H1 (cell line): ENCODE measurements around the gene PRR30. TPM values are rescaled to one million over a fixed set of nuclear protein-coding genes. Genes with fewer than 3 reads are reported as not detected.

Source experiments
- CTCF ChIA-PET: fragments of 300-600 bp; sonication (Branson Sonifier 250); formaldehyde crosslinking; loops from one replicate; lab custom pipeline; 2021; ENCODE audit not compliant: partially characterized antibody; lab: Charles Lee
- POLR2A ChIA-PET: fragments of 300-600 bp; sonication (Branson Sonifier 250); formaldehyde crosslinking; loops from one replicate; lab custom pipeline; 2021; ENCODE audit warnings: inconsistent platforms; ENCODE audit not compliant: partially characterized antibody; lab: Charles Lee
- DNase-seq, 2 experiments: peaks; one replicate each; pipeline versions ENCODE4 v3.0.0 to v3.0.0-alpha.2; 2010 to 2022; ENCODE audit warnings: low spot score in 2 of 2, low read depth in 1 of 2, mixed read lengths in 1 of 2
- FAIRE-seq: peaks from 2 replicates; lab custom pipeline; 2011; peaks lifted over from hg19 to GRCh38; lab: Jason Lieb, UNC
- H2AFZ ChIP-seq: 2 replicates; pipeline ENCODE4 v1.8.1; 2012; ENCODE audit warnings: low read length, inconsistent platforms
- H2AK5ac ChIP-seq: 2 replicates; pipeline ENCODE4 v1.6.1; 2013; ENCODE audit warnings: low read depth, low read length
- H2BK120ac ChIP-seq: replicated peaks from 2 replicates; pipeline ENCODE3; 2013; ENCODE audit warnings: low read depth, low read length, inconsistent platforms
- H2BK12ac ChIP-seq: 2 replicates; pipeline ENCODE4 v1.6.1; 2013; ENCODE audit warnings: low read depth, low read length
- H2BK15ac ChIP-seq: 2 replicates; pipeline ENCODE4 v1.6.1; 2013; ENCODE audit warnings: low read length
- H2BK20ac ChIP-seq: 2 replicates; pipeline ENCODE4 v1.6.1; 2013; ENCODE audit warnings: low read length
- H2BK5ac ChIP-seq: 2 replicates; pipeline ENCODE4 v1.6.1; 2013; ENCODE audit warnings: low read depth, low read length
- H3K14ac ChIP-seq: 2 replicates; pipeline ENCODE4 v1.6.1; 2013; ENCODE audit warnings: inconsistent platforms; ENCODE audit not compliant: insufficient read length
- H3K18ac ChIP-seq: 2 replicates; pipeline ENCODE4 v1.6.1; 2013; ENCODE audit warnings: low read length; ENCODE audit errors: extremely low read depth
- H3K23ac ChIP-seq: 2 replicates; pipeline ENCODE4 v1.6.1; 2013; ENCODE audit warnings: inconsistent platforms; ENCODE audit not compliant: insufficient read length
- H3K23me2 ChIP-seq: 2 replicates; pipeline ENCODE4 v1.6.1; 2013; ENCODE audit warnings: low read depth, low read length
- H3K27ac ChIP-seq: 2 replicates; pipeline ENCODE4 v1.6.1; 2011; ENCODE audit warnings: low read depth, low read length, inconsistent platforms
- H3K27me3 ChIP-seq, 4 experiments: replicated peaks in 1 of 4; 1 replicate in 1 of 4; 2 replicates in 3 of 4; pipeline versions ENCODE4 v1.6.1 to v1.8.1; 2011 to 2013; ENCODE audit warnings: low read length in 3 of 4, mild to moderate bottlenecking in 3 of 4, inconsistent platforms in 2 of 4, mixed read lengths in 2 of 4, moderate library complexity in 1 of 4; ENCODE audit not compliant: control insufficient read depth in 3 of 4, insufficient read depth in 3 of 4; ENCODE audit errors: extremely low read depth in 1 of 4
- H3K36me3 ChIP-seq, 4 experiments: 2 replicates each; pipeline versions ENCODE4 v1.6.1 to v1.8.1; 2011 to 2013; ENCODE audit warnings: mild to moderate bottlenecking in 4 of 4, low read length in 3 of 4, moderate library complexity in 2 of 4, control low read depth in 1 of 4, inconsistent platforms in 1 of 4; ENCODE audit not compliant: insufficient read depth in 4 of 4, control insufficient read depth in 2 of 4
- H3K4ac ChIP-seq: replicated peaks from 2 replicates; pipeline ENCODE3; 2013; ENCODE audit warnings: low read length, low read depth, mixed read lengths, inconsistent platforms; ENCODE audit not compliant: insufficient read length
- H3K4me1 ChIP-seq, 4 experiments: replicated peaks in 1 of 4; 1 replicate in 1 of 4; 2 replicates in 3 of 4; pipeline versions ENCODE4 v1.6.1 to v1.8.1; 2011 to 2013; ENCODE audit warnings: low read length in 3 of 4, inconsistent platforms in 2 of 4, mixed read lengths in 1 of 4; ENCODE audit not compliant: insufficient read depth in 4 of 4, control insufficient read depth in 3 of 4
- H3K4me2 ChIP-seq, 2 experiments: 2 replicates each; pipeline versions ENCODE4 v1.6.1 to v1.8.1; 2011 to 2013; ENCODE audit warnings: low read depth in 2 of 2, low read length in 2 of 2, control low read depth in 1 of 2, inconsistent platforms in 1 of 2, mild to moderate bottlenecking in 1 of 2; ENCODE audit not compliant: insufficient read depth in 1 of 2
- H3K4me3 ChIP-seq, 4 experiments: fragments of 200-600, 300-600 bp in 1 of 4; sonication (generic), shearing (Covaris generic), sonication (Bioruptor Twin) in 1 of 4; 2 replicates each; pipeline versions ENCODE4 v1.5.1 to v1.8.1; 2011 to 2016; ENCODE audit warnings: low read length in 4 of 4, low read depth in 3 of 4, control low read depth in 2 of 4, inconsistent platforms in 2 of 4, mild to moderate bottlenecking in 2 of 4, mixed read lengths in 1 of 4, moderate library complexity in 1 of 4; ENCODE audit not compliant: insufficient read depth in 2 of 4; ENCODE audit errors: extremely low read depth in 1 of 4
- H3K56ac ChIP-seq: replicated peaks from 2 replicates; pipeline ENCODE3; 2013; ENCODE audit warnings: low read depth, mild to moderate bottlenecking, mixed read lengths, low read length, inconsistent platforms; ENCODE audit not compliant: insufficient read length
- H3K79me1 ChIP-seq: 2 replicates; pipeline ENCODE4 v1.6.1; 2013; ENCODE audit warnings: low read depth, low read length, control low read depth
- H3K79me2 ChIP-seq, 2 experiments: 2 replicates each; pipeline versions ENCODE4 v1.6.1 to v1.8.1; 2012 to 2013; ENCODE audit warnings: low read length in 2 of 2, mild to moderate bottlenecking in 2 of 2, inconsistent platforms in 1 of 2; ENCODE audit not compliant: insufficient read depth in 2 of 2, control insufficient read depth in 1 of 2
- H3K9ac ChIP-seq, 4 experiments: replicated peaks in 1 of 4; 1 replicate in 1 of 4; 2 replicates in 3 of 4; pipeline versions ENCODE4 v1.6.1 to v1.8.1; 2011 to 2013; ENCODE audit warnings: low read depth in 3 of 4, low read length in 3 of 4, control low read depth in 2 of 4, mild to moderate bottlenecking in 2 of 4, moderate library complexity in 2 of 4, inconsistent platforms in 1 of 4; ENCODE audit errors: extremely low read depth in 1 of 4
- H3K9me3 ChIP-seq, 2 experiments: 2 replicates each; pipeline versions ENCODE4 v1.6.1 to v1.8.1; 2012 to 2013; ENCODE audit warnings: mild to moderate bottlenecking in 2 of 2, moderate library complexity in 2 of 2, control low read depth in 1 of 2, inconsistent platforms in 1 of 2, low read depth in 1 of 2, low read length in 1 of 2, mixed read lengths in 1 of 2; ENCODE audit not compliant: insufficient read depth in 2 of 2
- H4K20me1 ChIP-seq, 2 experiments: replicated peaks in 1 of 2; 2 replicates each; pipeline versions ENCODE3 to v1.8.1; 2011 to 2013; ENCODE audit warnings: inconsistent platforms in 2 of 2, low read length in 2 of 2, mild to moderate bottlenecking in 1 of 2; ENCODE audit not compliant: insufficient read depth in 2 of 2, control insufficient read depth in 1 of 2
- H4K5ac ChIP-seq: 2 replicates; pipeline ENCODE4 v1.6.1; 2013; ENCODE audit warnings: low read length, low read depth, mixed read lengths, inconsistent platforms; ENCODE audit not compliant: insufficient read length
- H4K8ac ChIP-seq: 2 replicates; pipeline ENCODE4 v1.8.0; 2013; ENCODE audit warnings: mild to moderate bottlenecking, moderate library complexity, low read length, inconsistent platforms; ENCODE audit not compliant: insufficient read depth; ENCODE audit errors: extremely low read depth
- H4K91ac ChIP-seq: replicated peaks from 2 replicates; pipeline ENCODE3; 2013; ENCODE audit warnings: low read length, mixed read lengths, inconsistent platforms; ENCODE audit not compliant: insufficient read length
- BRCA1 ChIP-seq: IDR thresholded peaks from 2 replicates; pipeline ENCODE4 v1.6.1; 2012; ENCODE audit warnings: low read depth, low read length, improper control_type of control experiment
- CHD1 ChIP-seq: IDR thresholded peaks from 2 replicates; pipeline ENCODE4 v1.6.1; 2012; ENCODE audit warnings: low read depth, low read length, improper control_type of control experiment
- CHD2 ChIP-seq: IDR thresholded peaks from 2 replicates; pipeline ENCODE4 v1.6.1; 2012; ENCODE audit warnings: low read length, improper control_type of control experiment
- FOSL1 ChIP-seq: IDR thresholded peaks from 2 replicates; pipeline ENCODE4 v1.6.1; 2011; ENCODE audit warnings: mild to moderate bottlenecking, low read depth, low read length, moderate library complexity; ENCODE audit not compliant: insufficient read depth
- GABPA ChIP-seq: IDR thresholded peaks from 2 replicates; pipeline ENCODE4 v1.6.1; 2011; ENCODE audit warnings: mild to moderate bottlenecking, low read length, moderate library complexity, borderline replicate concordance; ENCODE audit not compliant: insufficient read depth
- JUN ChIP-seq: IDR thresholded peaks from 2 replicates; pipeline ENCODE4 v1.6.1; 2011; ENCODE audit warnings: low read depth, mild to moderate bottlenecking, improper control_type of control experiment, low read length
- NRF1 ChIP-seq: IDR thresholded peaks from 2 replicates; pipeline ENCODE4 v1.6.1; 2011; ENCODE audit warnings: mild to moderate bottlenecking, low read depth, low read length, improper control_type of control experiment
- SAP30 ChIP-seq: fragments of 300-600 bp; sonication (generic); IDR thresholded peaks from 2 replicates; pipeline ENCODE4 v1.7.1; 2012; ENCODE audit warnings: low read length, moderate library complexity, mild to moderate bottlenecking, inconsistent platforms; ENCODE audit not compliant: insufficient read depth, insufficient replicate concordance
- SIN3A ChIP-seq, 2 experiments: IDR thresholded peaks in 1 of 2; conservative IDR thresholded peaks in 1 of 2; 2 replicates each; pipeline ENCODE4 v1.6.1; 2011 to 2012; ENCODE audit warnings: low read length in 2 of 2, improper control_type of control experiment in 1 of 2, low read depth in 1 of 2, mild to moderate bottlenecking in 1 of 2
- SIX5 ChIP-seq: IDR thresholded peaks from 2 replicates; pipeline ENCODE4 v1.6.1; 2011; ENCODE audit warnings: mild to moderate bottlenecking, low read depth, low read length
- SUZ12 ChIP-seq: fragments of 200-600 bp; sonication (generic); IDR thresholded peaks from 2 replicates; pipeline ENCODE4 v1.6.1; 2012; ENCODE audit warnings: mild to moderate bottlenecking, inconsistent platforms, low read length, moderate library complexity, mixed read lengths
- TCF12 ChIP-seq: IDR thresholded peaks from 2 replicates; pipeline ENCODE4 v1.6.1; 2011; ENCODE audit warnings: low read depth, mild to moderate bottlenecking, low read length
- TEAD4 ChIP-seq: IDR thresholded peaks from 2 replicates; pipeline ENCODE4 v1.6.1; 2012; ENCODE audit warnings: low read depth, low read length, inconsistent platforms, mixed read lengths
- YY1 ChIP-seq: IDR thresholded peaks from 2 replicates; pipeline ENCODE4 v1.6.1; 2011; ENCODE audit warnings: low read depth, mild to moderate bottlenecking, low read length
- WGBS, 2 experiments: shearing (Covaris generic) in 1 of 2; methylation state at CpG; one replicate each; pipeline versions ENCODE4 v1.1.6 to v1.1.7; 2013 to 2015; ENCODE audit warnings: low lambda C conversion rate in 2 of 2, mixed read lengths in 2 of 2, inconsistent platforms in 1 of 2, low coverage in 1 of 2, missing lambda C conversion rate in 1 of 2; ENCODE audit not compliant: insufficient replicate concordance in 2 of 2, insufficient coverage in 1 of 2, insufficient read length in 1 of 2; ENCODE audit errors: extremely low coverage in 1 of 2, missing lambda C conversion rate in 1 of 2; 5-methylcytosine and 5-hydroxymethylcytosine counted together
- polyA plus RNA-seq, 7 experiments: library from polyadenylated mRNA; depleted of rRNA in 3 of 7; stranded (reverse) in 5 of 7; unstranded in 2 of 7; fragments of >200 nt in 5 of 7; fragments of 200-250 nt in 2 of 7; gene quantifications; 1 replicate in 5 of 7; 2 replicates in 1 of 7; 4 replicates in 1 of 7; pipeline versions ENCODE4 v1.2.1 to v1.2.3, GENCODE V29; 2011 to 2013; ENCODE audit warnings: missing spikeins in 2 of 7, mixed read lengths in 2 of 7
- total RNA-seq: library from RNA; stranded (reverse); fragmentation: NEBNext Ultra II Directional; extraction: Animal tissue kit (Norgen Biotek cat#: 25700); gene quantifications from 2 replicates; pipeline ENCODE4 v1.2.1, GENCODE V29; 2021

Gene PRR30
- total and polyA plus RNA-seq, 2 of the 8 experiments (the other 6 are each of a cell fraction or from before 2014, with no cell fraction given), result not detected

- POLR2A ChIA-PET, result interaction anchor here (1.2 to 1.5 kb wide), 2 partner anchors 8 to 12 kb away, joined by 4 to 5 read pairs; partner anchors contain the start of gene TCF23
- no peak overlapping the region for H3K27ac ChIP-seq
- no peak overlapping the region for H4K8ac ChIP-seq
- no peak for FAIRE-seq
- no peak overlapping the region for H3K4ac ChIP-seq
- H2AK5ac ChIP-seq, result no peak overlapping the region
- H3K79me2 ChIP-seq, result peaks cover 0 to 15% of the 10 kb centered on the region in 2 experiments; a peak in 2 of 4 replicates
- H3K56ac ChIP-seq, result no peak overlapping the region
- no peak overlapping the region for H3K4me3 ChIP-seq
- H2BK5ac ChIP-seq, result no peak overlapping the region
- H4K5ac ChIP-seq, result no peak overlapping the region
- H4K91ac ChIP-seq, result no peak overlapping the region
- 90% methylated on average over 7 of the region's 7 CpGs; no CpG with 5 or more reads in 1 of the 2 experiments for WGBS, 2 experiments
- CTCF ChIA-PET, result interaction anchor here (0.6 to 3.7 kb wide), 7 partner anchors 11 to 54 kb away, joined by 3 to 11 read pairs (median 3); partner anchors contain the start of gene ABHD1
- H3K79me1 ChIP-seq, result peaks cover 4% of the 10 kb centered on the region
- H2AFZ ChIP-seq, result no peak overlapping the region
- peaks cover 5 to 9% of the 10 kb centered on the region in 2 experiments for H4K20me1 ChIP-seq
- H3K4me1 ChIP-seq, result peaks cover 0 to 4% (median 3%) of the 10 kb centered on the region in 4 experiments; a peak in 5 of 7 replicates
- no peak overlapping the region for H3K18ac ChIP-seq
- H3K36me3 ChIP-seq, result peaks cover 0 to 6% (median 3%) of the 10 kb centered on the region in 4 experiments; a peak in 5 of 8 replicates
- no peak overlapping the region for H2BK120ac ChIP-seq
- H2BK20ac ChIP-seq, result no peak overlapping the region
- peaks cover 2% of the 10 kb centered on the region; the same call in 1 of the 2 replicates for H3K23me2 ChIP-seq
- H3K9ac ChIP-seq, result no peak overlapping the region
- H2BK15ac ChIP-seq, result no peak overlapping the region
- H3K27me3 ChIP-seq, result no peaks in the 10 kb centered on the region
- no peak overlapping the region for H3K14ac ChIP-seq
- no peak overlapping the region for H3K23ac ChIP-seq
- no peak for DNase-seq
- no peak overlapping the region for H2BK12ac ChIP-seq
- no peak overlapping the region for H3K4me2 ChIP-seq
- no peaks in the 10 kb centered on the region for H3K9me3 ChIP-seq
- TF ChIP-seq GABPA, result no peak
- no peak for TF ChIP-seq YY1
- no peak for TF ChIP-seq CHD2
- no peak for TF ChIP-seq SIN3A (conservative IDR thresholded peaks at IDR 0.05 in 1 of 2, IDR thresholded peaks at IDR 0.05 in 1 of 2; ENCODE audit: low read depth in 1 of 2, low read length in 2 of 2)
- no peak for TF ChIP-seq SUZ12
- no peak for TF ChIP-seq SAP30
- TF ChIP-seq TCF12, result no peak
- no peak for TF ChIP-seq TEAD4
- no peak for TF ChIP-seq BRCA1
- no peak for TF ChIP-seq FOSL1
- no peak for TF ChIP-seq CHD1
- TF ChIP-seq JUN, result no peak
- no peak for TF ChIP-seq NRF1
- no peak for TF ChIP-seq SIX5
Observed at GRCh38 chr2:27136751-27137150, 2.5 kb downstream of the PRR30 start.
